Activated CD4-positive, alpha-beta T cell treated with anti-CD3 and anti-CD28 coated beads, Interleukin-2, amount 50 U/mL, for 48 hours (primary cell): ENCODE data around the gene FAM181A.

ENCODE experiments used
- DNase-seq, 2 experiments: peaks; one replicate each; pipeline ENCODE4 v3.0.0-alpha.2; 2020

The FAM181A gene

GRCh38 chr14:93930296-93930988 lies 3.3 kb downstream of the FAM181A start:
- no peak for DNase-seq

GRCh38 chr14:93930989-93931307 lies 3.8 kb downstream of the FAM181A start:
- no peak for DNase-seq

- DNase-seq, result no peak
Observed at GRCh38 chr14:93932642-93933041, 5.5 kb downstream of the FAM181A start.

- DNase-seq, result no peak
Observed at GRCh38 chr14:93935213-93935612, 8.1 kb downstream of the FAM181A start.

GRCh38 chr14:93936245-93936644 lies 9.1 kb downstream of the FAM181A start:
- DNase-seq, result peak in 1 of 2 experiments; percentile 24

GRCh38 chr14:93936926-93937325 lies 9.8 kb downstream of the FAM181A start:
- DNase-seq, result no peak

GRCh38 chr14:93937519-93937918 lies 10.4 kb downstream of the FAM181A start:
- DNase-seq, result no peak

GRCh38 chr14:93938751-93939303 lies 11.7 kb downstream of the FAM181A start:
- no peak for DNase-seq

GRCh38 chr14:93939304-93940229 lies 12.4 kb downstream of the FAM181A start:
- DNase-seq, result peak; percentile 94 to 96

- no peak for DNase-seq
Observed at GRCh38 chr14:93940437-93940836, 13.3 kb downstream of the FAM181A start.

- DNase-seq, result no peak
Observed at GRCh38 chr14:93941293-93941910, 14.3 kb downstream of the FAM181A start.

- no peak for DNase-seq
Observed at GRCh38 chr14:93943052-93943451, 15.9 kb downstream of the FAM181A start.

GRCh38 chr14:93943930-93944329 lies 16.8 kb downstream of the FAM181A start:
- no peak for DNase-seq

- DNase-seq, result no peak
Observed at GRCh38 chr14:93944348-93945069, 17.4 kb downstream of the FAM181A start.

- DNase-seq, result no peak
Observed at GRCh38 chr14:93945070-93945399, 17.9 kb downstream of the FAM181A start.

GRCh38 chr14:93946104-93946503 lies 19.0 kb downstream of the FAM181A start:
- DNase-seq, result no peak

GRCh38 chr14:93946541-93947090 lies 19.5 kb downstream of the FAM181A start:
- no peak for DNase-seq

- DNase-seq, result no peak
Observed at GRCh38 chr14:93947282-93947681, 20.1 kb downstream of the FAM181A start.

GRCh38 chr14:93949511-93950075 lies 22.4 kb downstream of the FAM181A start:
- no peak for DNase-seq

- no peak for DNase-seq
Observed at GRCh38 chr14:93950948-93951634, 23.9 kb downstream of the FAM181A start.
